Measurements from ENCODE around the gene NSRP1.

Gene NSRP1

GRCh38 chr17:30221346-30221745 is 104.7 kb downstream of the NSRP1 start:
- TF ChIP-seq, protein P1, sequence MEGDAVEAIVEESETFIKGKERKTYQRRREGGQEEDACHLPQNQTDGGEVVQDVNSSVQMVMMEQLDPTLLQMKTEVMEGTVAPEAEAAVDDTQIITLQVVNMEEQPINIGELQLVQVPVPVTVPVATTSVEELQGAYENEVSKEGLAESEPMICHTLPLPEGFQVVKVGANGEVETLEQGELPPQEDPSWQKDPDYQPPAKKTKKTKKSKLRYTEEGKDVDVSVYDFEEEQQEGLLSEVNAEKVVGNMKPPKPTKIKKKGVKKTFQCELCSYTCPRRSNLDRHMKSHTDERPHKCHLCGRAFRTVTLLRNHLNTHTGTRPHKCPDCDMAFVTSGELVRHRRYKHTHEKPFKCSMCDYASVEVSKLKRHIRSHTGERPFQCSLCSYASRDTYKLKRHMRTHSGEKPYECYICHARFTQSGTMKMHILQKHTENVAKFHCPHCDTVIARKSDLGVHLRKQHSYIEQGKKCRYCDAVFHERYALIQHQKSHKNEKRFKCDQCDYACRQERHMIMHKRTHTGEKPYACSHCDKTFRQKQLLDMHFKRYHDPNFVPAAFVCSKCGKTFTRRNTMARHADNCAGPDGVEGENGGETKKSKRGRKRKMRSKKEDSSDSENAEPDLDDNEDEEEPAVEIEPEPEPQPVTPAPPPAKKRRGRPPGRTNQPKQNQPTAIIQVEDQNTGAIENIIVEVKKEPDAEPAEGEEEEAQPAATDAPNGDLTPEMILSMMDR (IDR thresholded peaks at IDR 0.05; ENCODE audit: control insufficient read depth, insufficient read depth, low read depth, low read length, missing control alignments), result no peak
- no peak overlapping the region for H3K4me3 ChIP-seq (ENCODE audit: control insufficient read depth, low read depth, low read length)
- DNase-seq (ENCODE audit: low read depth), result no peak

DNA sequence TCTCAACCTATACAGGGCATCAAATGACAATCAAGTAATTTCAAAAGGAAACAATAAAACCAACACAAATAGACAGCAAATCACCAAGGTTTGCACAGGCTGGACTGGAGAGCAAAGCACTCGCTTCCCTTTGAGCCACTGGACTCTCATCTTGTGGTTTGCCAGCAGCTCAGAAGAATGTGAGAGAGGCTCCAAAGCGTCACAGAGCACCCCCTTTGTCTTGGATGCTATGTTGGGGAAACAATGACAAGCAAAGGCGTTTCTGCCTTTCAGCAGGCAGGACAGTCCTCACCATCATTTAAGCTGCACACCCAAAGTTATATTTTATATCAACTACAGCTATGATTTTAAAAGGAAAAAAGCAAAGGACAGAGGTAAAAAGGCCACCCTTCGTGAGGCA is 105.6 kb downstream of the NSRP1 start:
- no peak overlapping the region for H3K4me3 ChIP-seq (ENCODE audit: control insufficient read depth, low read depth, low read length)
- no peak for DNase-seq (ENCODE audit: low read depth)
- TF ChIP-seq, protein P1 (IDR thresholded peaks at IDR 0.05; ENCODE audit: control insufficient read depth, insufficient read depth, low read depth, low read length, missing control alignments), result no peak

DNA sequence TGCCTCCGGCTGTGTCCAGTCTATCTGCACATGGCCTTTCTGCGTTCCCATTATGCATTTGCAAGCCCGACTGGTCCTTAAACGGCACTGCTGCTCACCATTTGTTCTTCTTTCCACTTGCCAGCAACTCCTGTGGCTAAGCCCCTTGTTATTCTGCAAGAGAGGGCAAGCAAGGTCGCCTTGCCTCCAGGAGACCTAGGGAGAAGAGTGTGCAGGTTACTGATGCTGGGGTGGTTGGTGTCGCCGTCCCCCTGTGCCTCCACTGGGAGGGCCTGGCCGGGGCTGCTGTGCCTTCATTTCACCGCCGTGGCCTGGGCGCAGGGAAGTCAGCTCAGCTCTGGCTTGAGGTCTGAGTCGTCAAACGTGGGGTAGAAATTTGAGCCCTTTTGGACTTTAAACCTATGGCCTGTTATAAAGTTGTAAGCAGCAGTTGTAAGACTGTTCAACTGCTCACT is 106.1 kb downstream of the NSRP1 start:
- TF ChIP-seq, protein P1 (IDR thresholded peaks at IDR 0.05; ENCODE audit: control insufficient read depth, insufficient read depth, low read depth, low read length, missing control alignments), result no peak
- no peak for DNase-seq (ENCODE audit: low read depth)
- no peak overlapping the region for H3K4me3 ChIP-seq (ENCODE audit: control insufficient read depth, low read depth, low read length)

DNA sequence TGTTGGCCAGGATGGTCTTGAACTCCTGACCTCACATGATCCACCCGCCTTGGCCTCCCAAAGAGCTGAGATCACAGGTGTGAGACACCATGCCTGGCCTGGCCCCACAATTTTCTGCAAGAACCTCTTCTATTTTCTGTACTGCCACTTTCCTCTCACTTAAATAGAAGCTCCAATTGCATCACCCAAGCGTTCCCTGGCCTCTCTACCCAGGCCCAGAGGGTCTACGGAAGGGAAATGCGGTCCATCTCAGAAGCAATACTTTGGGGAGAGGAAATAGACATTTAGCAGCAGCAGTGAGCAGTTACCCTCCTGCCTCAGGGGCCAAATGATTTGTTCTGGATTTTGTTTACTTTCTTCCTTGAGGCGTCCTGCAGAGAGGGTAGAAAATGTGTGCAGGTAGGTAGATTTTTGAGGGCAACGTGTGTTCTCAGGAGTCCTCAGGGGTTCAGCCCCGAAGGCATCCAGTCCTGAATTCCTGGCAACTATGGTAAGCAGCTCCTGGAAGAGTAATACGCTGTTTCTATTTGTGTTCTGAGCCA is 107.9 kb downstream of the NSRP1 start:
- TF ChIP-seq, protein P1 (IDR thresholded peaks at IDR 0.05; ENCODE audit: control insufficient read depth, insufficient read depth, low read depth, low read length, missing control alignments), result no peak
- no peak for DNase-seq (ENCODE audit: low read depth)
- no peak overlapping the region for H3K4me3 ChIP-seq (ENCODE audit: control insufficient read depth, low read depth, low read length)

DNA sequence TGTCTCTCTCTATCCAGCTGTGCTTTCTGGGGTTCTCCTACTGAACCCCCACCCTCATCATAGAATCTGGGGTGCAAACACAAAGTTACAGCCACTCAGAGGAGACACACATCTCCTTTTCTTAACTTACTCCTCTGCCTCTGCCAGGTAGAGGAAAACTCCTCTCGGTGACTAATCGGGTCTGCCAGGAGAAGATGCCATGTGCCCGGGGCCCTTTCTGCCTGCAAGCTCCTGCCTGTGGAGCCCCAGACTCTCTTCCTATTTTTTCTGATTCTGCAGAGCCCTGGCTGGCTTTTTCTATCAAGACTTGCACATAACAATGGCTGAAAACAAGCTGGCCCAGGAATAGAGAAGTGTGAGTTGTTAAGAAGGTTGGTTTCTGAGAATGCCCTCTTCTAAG is 108.5 kb downstream of the NSRP1 start:
- no peak for DNase-seq (ENCODE audit: low read depth)
- TF ChIP-seq, protein P1 (IDR thresholded peaks at IDR 0.05; ENCODE audit: control insufficient read depth, insufficient read depth, low read depth, low read length, missing control alignments), result no peak
- H3K4me3 ChIP-seq (ENCODE audit: control insufficient read depth, low read depth, low read length), result no peak overlapping the region

GRCh38 chr17:30225919-30226553 is 109.4 kb downstream of the NSRP1 start:
- DNase-seq (ENCODE audit: low read depth), result no peak
- TF ChIP-seq, protein P1 (IDR thresholded peaks at IDR 0.05; ENCODE audit: control insufficient read depth, insufficient read depth, low read depth, low read length, missing control alignments), result no peak
- H3K4me3 ChIP-seq (ENCODE audit: control insufficient read depth, low read depth, low read length), result no peak overlapping the region

All from AG09309 (cell line).